Measurements from ENCODE around the gene ARMC2.
"Not testable (repeated sequence)": the region's sequence is repeated elsewhere in the genome, so short reads cannot be mapped to it uniquely, and the experiment has no call there.

The ARMC2 gene

DNA sequence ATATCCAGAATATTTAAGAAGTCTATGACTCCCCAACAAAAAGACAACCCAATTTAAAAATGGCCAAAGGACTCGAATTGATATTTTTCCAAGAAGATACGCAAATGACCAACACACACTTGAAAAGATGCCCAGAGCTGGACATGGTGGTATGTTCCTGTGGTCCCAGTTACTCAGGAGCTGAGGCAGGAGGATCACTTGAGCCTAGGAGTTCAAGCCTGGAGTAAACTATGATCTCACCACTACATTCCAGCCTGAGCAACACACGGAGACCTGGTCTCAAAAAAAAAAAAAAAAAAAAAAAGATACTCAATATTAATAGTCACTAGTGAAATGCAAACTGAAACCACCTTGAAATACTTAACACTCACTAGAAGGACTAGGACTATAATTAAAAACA lies 12.2 kb upstream of the ARMC2 start:
- DNase-seq: no peak

DNA sequence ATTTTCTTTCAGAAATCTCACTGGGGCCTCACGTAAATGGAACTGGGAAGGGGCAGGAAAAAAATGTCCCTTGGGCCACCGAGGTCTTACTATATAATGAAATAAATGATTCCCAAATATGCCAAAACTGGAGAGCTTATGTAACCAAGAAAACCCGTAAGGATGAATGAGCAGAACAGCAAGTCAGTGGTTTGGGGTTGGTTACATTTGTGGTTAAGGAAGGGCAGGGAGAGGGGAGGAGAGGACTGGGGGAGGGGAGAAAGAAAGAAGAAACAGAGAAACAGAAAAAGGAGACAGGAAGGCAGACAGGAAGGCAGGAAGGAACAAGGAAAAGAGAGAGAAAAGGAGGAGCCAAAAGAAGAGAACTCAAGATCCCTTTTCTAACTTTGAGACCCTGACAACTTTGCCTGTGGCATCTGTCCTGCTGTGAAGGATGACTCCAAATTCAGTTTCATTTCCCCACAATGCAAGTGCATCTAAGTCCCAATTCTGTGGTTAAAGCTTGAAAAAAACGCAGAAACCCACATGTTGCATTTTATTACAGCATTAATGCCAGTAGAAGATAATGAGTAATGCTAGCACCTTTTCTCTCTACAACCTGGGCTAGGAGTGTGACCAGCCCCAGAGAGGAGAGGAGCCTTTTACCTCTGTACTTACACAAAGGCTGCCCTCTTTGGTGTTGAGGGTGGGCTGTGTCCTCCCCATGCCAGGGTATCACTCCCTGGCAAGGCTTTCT lies 10.8 kb upstream of the ARMC2 start:
- DNase-seq: no peak

DNA sequence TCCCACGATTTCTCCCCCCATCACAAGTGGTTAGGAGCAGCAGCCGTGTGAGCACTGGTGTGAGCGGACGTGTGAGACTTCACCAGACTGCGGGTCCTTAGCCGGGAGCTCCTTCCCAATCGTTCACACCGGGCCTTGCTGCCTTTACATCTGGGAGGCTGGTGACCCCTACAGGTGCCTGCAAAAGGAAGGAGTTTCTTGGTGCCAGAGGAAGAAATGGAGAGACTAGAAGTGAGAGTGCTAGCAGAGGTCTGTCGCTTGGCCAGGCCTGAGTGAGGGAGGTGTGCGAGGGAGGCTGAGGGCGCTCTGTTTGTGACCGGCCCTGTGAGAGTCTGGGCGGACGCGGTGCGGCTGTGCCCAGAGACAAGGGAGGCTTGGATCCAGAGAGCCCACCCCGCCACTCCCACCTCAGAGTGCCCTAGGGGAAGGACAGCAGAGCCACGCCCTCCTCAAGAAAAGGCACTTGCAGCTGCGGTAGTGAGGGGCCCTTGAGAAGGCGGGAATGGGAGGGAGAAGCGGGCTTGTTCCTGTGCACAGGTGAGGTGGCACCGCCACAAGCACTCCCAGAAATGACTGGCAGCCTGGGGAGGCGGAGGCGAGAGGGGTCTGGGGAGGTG lies 10.0 kb upstream of the ARMC2 start:
- no peak for DNase-seq

DNA sequence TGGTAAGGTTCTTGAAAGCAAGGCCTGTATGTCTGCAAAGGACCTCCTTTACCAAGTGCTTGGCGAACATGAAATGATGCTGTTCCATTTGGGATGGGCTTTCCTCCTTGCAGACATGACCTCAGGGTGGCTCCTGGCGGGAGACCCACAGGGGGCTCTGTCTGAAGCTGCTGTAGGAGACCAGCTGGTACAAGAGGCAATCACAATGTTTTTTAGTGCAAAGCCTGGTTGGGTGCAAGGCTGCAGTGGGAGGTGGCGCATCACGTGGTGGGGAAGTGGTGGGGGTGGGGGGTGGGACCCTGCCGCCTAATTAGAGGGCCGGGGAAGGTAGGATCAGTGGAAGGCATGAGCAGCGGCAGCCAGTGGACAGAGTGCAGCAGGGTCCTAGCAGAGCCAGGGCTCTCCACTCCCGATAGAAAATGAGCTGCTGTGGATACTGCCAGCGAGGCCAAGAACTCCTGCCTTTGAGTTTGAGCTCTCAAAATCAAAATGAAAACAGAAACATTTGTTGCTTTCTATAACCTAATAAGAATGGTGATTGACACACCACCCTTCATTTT lies 9.1 kb upstream of the ARMC2 start:
- DNase-seq: no peak

DNA sequence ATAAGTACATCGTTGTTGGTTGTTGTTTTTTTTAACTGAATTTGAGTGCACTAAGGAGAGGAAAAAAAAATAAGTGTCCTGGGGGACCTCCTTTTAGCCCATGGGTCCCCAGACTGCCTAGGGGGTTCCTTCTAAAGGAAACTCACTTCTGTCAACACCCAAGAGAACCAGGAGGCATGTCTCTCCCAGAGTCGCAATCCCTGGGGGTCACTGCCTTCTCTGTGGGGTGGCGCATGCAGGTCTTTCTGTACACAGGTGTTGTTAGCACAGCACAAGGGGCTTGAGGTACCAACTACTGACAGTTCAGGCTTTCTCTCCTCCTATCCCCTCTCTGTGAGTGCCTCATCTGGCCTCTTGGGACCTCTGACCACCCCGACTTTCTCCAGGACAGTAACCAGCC lies 7.3 kb upstream of the ARMC2 start:
- no peak for DNase-seq

DNA sequence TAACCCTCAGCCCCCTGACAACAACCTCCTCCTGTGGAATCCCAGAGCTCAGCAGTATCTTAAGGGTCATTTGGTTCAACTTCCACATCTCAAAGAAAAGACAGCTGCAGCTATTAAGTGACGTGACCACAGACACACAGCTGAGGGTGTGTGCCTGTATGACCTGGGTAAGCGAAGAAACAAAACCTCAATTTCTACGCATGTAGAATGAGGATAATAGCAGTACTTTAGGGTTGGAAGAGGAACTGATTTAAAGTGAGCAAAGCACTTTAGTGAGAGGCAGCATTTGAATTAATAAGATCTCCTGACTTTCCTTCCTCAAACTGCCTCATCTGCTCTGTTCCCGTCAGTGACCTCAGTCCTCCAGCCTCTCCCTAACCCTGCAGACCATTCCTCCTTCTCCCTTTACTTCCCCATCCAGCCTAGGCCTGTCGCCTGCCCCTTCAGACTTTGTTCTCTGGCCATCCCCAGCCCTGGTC lies 6.8 kb upstream of the ARMC2 start:
- no peak for DNase-seq

DNA sequence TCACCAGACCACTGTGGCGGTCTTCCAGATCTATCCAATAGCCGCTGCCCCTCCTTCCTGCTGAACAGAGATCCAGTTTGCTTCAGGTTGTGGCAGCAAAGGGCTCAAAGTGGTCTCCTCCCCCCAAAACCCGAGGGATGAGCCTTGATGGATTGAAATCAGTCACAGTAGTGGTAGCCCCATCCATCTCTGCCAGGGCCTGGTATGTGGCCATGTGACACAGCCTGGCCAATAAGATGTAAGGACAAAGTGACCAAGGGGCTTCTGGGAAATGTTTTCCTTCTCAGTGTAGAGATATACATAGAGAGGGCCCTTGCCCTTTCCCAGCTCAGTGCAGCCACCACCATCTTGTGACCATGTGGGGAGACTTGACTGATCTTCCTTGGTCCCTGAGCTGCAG lies 4.1 kb upstream of the ARMC2 start:
- no peak for DNase-seq

DNA sequence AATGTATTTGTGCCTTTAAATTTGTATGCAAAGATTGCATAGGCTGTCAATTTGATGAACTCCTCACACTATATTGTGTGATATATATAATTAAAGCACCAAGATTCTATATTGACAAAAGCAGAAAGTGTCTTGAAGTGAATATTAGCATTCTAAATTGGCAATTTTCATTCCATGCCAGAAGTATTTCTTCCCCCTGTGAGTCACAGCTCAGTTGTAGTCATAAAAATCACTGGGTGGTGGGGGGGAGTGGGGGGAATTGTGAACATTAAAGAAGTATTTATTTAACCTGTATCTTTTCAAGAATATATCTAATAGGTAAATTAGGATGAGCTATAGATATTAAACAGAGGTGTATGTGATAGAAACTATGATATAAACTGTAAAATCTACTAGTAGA lies 3.1 kb upstream of the ARMC2 start:
- no peak for DNase-seq

DNA sequence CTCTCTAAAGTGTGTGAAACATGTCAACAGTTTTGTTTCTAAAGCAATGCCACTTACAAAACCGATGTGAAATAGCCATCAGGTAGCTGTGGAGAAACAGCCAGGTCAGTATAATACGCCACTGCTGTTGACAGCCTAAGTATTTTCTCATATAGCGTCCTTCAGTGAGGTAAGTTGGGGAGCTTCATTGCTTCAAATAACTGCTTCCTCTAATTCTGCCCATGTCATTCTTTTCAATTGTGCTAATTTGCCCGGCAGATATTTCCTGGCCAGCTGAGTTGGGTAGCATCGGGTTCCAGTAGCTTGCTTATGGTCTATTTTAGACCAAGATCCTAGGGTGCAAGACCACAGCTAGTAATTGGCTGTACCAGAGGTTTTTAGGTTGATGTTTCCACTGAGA lies 2.1 kb upstream of the ARMC2 start:
- DNase-seq: no peak

DNA sequence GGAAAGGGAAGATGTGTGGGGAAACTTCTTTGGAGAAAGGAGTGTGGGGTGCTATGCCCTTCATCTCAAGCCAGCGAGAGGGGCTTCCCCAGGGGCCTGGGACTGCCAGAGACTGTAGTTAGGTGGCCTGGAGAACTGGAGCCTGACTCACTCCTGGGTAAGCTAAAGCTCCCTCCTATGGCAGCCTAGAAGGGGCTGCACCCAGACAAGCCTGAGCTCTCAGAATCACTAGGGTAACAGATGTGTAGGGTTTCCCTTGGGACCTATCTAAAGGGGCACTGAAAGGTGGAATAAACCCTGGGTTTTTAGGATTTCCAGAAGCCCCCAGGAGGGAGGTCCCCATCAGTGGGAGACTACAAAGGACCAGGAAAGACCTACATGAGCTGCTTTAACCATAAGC lies 1.6 kb upstream of the ARMC2 start:
- no peak for DNase-seq

DNA sequence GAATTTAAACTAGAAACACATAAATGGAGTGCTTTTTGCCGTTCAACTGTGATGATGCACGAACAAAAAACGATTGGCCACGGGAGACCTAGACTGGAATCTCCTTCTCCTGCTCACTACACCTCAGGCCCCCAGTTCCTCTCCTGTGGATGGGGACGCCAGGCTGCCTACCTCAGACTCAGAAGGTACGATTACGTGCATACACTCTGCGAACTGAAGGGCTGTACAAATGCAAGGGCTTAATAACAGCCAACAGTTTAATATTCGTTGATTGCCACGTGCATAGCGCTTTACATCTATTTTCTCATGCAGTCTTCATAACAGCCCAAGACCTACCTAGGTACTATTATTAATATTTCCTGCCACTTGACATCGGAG lies 495 bp upstream of the ARMC2 start:
- DNase-seq: no peak

DNA sequence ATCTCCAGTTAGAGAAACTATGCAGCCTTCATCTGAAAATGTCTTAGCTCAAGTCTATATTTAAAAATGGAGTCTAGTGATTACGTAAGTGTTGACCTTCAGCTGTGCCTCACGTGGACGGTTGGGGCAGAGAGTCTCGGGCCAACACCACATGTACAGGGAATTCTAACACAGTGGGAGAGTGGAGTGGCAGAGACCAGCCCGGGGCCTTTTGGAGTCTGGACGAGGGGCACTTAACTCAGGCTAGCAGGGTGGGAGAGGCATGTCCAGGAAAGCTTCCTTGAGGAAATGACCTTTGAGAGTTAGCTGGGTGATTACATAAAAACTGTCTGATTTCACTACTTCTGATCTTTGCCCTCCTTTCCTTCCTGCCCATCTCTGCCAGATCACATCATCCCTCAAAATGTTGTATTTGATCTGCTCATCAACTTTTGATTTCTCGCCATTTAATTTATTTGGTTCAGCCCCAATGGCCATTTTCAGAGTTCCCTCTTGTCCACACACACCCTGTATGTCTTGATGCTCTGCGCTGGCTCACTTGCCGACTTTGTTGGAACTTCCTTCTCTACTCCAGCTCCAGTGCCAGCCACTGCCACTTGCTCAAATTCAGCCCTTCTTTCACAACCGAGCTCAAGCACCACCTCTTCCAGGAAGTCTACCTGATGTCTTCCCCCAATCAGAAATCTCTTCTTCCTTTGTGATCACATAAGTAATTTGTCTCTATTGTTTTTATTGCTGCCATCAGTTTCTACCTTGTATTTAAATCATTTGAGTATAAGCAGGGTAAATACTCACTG lies 2.6 kb downstream of the ARMC2 start:
- no peak for DNase-seq

DNA sequence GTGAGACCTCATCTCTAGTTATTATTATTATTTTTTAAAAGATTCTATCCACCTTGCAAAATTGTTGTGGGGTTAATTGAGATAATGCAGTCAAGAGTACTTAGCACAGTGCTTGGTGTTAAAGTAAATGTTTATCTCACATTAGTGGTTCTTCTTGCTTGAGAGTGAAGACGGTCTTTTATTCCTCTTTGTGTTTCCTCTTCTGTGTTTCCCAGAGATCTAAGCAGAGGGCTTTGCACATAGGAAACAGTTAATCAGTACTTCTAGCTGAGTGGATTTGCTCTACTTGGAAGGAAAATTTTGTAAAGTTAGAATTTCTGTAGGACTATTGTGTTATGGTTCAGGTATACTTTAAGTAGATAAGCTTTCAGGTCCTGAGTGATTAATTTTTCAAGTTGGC lies 3.5 kb downstream of the ARMC2 start:
- no peak for DNase-seq

DNA sequence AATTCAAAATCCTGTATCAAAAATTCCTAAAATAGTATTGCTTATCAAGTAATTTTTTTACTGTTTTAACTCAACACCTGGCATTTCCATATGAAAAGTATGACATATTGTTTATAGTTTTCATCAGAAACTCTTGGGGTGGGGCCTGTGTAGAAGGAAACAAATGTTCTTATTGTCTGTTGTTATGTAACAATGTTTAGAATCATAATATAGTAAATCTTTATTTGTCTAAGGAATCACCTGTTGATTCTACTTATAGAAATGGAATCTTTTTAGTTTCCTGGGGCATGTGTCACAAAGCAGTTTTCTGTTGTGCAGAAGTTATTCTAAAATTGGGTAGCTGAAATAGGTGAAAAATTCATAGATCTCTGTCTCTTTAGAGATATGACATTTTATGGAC lies 4.9 kb downstream of the ARMC2 start:
- DNase-seq: no peak

DNA sequence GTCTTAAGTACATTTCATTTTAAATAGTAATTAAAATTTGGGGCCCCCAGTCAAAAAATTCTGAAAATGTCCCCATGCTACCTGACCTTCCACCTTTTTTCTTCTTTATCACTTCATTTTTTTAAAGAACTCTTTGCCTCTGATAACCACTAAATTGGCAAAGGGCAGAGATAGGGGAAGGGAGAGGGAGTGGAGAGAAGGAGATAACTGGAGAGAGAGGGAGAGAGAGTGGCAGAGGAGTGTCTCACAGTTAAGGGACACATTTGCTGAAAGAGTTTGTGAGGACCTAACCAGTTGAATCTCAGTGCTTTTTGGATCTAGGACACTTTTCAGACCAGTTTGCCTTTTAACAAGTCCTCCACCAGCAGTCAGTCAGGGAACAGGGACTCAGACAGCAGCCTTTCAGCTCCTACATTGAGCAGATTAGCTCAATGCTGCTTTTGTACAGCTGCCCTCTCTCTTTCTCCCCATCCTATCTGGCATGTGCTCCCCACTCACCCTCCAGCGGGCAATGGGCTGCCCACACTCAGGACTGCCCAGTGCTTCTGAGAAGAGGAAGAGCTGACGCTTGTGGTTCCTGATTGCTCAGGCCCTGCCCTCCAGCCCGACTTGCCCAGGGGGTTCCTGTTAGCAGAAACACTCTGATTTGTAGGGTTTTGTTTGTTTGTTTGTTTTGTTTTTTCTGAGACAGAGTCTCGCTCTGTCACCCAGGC lies 14.4 kb downstream of the ARMC2 start:
- DNase-seq: no peak

DNA sequence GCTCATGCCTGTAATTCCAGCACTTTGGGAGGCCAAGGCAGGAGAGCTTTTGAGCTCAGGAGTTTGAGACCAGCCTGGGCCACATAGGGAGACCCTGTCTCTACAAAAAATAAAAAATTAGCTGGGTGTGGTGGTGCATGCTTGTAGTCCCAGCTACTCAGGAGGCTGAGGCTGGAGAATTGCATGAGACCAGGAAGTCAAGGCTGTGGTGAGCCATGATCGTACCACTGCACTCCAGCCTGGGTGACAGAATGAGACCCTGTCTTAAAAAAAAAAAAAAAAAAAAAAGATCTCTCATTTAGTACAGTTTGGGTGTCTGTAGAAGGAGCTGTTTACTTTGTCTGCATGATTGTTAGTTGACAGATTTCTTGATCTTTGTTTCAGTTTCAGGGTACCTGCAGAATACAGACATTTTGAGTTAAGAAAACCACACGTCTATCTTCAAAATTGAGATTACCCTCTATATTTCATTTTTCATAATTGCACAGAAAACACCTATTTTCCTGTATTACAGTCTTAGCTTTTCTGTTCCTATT lies 17.6 kb downstream of the ARMC2 start:
- not testable (repeated sequence) for DNase-seq

DNA sequence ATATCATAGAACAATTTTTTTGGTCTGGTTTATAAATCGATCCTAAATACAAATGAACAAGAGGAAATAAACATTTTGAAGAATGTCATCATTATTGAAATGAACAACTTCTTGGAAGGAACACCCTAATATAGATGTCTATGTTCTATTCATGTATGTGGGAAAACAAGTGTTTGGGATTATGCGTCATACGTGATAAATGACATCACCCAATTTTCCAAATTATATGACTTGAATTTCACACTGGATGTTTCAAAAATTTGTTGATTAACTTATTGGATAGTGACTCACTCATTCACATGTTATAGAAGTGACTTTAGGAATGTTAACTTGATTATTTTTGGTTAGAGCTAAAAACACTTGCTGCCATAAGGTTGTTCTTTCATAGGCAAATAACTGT lies 18.6 kb downstream of the ARMC2 start:
- no peak for DNase-seq

DNA sequence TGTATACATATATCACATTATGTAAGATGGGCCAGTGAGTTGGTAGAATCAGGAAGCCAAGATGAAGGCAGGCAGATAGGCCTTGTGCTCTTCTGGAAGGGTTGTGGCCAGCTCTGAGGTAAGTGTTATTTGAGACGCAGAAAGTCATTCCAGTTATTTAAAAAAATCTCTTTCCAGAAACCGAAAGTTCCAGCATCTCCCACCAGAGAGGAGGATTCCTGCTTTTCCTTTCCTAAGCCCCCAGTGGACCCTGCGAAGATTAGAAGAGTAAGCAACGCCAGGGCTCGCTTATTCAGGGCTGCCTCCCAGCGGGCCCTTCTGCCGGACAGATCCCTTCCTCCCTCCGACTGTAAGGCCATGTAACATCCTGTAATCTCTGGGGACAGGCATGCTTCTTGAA lies 20.4 kb downstream of the ARMC2 start:
- no peak for DNase-seq

DNA sequence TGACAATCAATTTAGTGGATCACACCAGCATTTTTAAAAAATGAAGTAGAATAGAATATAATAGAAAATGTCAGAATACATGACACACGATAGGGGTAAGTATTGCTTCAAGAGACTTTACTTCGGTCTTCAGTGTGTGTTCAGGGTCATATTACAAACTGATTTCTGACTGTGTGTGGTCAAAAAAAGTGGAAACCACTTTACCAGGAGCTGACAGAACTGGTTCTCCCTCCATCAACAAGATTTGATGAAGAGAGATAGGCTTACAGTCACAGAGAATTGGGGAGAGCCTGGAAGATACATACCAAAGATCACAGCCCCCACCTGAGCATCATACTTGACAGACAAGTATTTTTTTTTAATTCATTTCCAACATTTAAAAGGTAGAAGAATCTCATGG lies 21.7 kb downstream of the ARMC2 start:
- no peak for DNase-seq

DNA sequence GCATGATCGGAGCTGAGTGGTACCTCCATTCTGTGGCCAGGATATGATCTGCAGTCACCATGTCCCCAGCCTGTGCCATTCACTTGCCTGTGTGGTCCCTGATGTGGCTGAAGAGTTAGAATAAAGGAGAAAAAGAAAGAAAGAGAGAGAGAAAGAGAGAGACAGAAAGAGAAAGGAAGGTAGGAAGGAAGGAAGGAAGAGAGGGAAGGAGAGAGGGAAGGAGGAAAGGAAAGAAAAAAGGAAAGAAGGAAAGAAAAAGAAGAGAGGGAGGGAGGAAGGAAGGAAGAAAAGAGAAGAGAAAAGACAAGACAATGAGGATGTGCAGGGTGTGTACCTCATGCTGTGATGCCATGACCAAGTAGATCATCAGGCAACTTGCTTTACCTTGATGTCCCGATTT lies 22.1 kb downstream of the ARMC2 start:
- DNase-seq: no peak

DNA sequence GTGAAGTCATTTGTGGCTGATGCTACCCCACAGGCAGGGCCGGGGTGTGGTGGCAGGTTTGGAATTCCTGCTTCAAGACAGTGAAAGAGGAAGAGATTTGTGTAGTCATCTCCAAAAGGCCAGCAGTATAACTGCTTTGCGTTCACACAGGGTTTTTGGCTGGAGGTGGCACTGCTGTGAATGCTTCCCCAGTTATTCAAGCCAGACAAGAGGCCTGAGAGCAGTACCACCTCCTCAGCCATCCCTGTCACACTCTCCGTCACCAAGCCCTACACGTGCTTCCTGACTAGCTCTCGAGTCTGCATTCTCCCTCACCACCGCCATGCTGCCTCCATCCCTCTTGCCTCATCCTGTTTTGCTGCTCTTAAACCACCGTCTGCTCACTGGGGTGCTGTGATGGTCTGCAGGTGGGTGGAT lies 23.9 kb downstream of the ARMC2 start:
- no peak for DNase-seq

DNA sequence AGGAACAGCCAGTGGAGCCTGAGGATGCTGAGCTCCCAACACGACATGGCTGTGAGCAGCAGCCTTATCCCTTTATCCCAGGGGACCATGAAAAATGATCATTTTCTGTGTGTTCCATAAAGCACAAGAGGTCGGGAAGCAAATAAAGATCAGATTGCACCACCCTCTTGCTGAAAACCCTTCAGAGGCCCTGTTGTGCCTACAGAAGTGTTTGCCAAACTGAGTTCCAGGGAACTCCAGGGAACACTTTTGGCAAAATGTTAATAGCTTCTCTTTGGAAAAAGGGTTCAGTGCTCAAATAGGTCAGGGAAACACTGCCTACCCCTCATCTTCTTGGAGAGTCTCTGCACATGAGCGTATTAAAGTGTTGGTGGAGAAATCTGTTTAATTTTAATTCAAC lies 24.4 kb downstream of the ARMC2 start:
- no peak for DNase-seq

DNA sequence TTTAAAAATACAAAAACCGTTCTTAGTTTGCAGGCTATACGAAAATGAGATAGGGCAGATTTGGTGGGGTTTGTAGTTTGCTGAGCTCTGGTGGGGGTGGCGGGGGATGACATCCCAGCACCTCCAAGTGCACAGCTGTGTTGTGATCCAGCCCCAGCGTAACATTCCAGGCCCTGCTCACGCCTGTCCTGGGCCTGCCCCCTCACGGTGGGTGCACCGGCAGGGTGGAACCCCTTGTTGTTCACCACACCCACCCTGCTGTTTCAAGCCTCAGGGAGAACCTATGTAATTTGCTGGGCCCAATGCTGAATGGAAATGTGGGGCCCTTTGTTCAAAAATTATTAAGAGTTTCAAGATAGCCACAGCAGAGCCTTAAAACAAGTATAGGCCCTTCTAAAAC lies 25.0 kb downstream of the ARMC2 start:
- no peak for DNase-seq

Measured in right forelimb (tissue), 1 donor.